IPS DF 19.7 (cell line): ENCODE results near the gene AIMP1.
A peak's percentile ranks its signal among the peaks of the same experiment; 100 is the strongest.

Experiments
- DNase-seq: peaks from one replicate; pipeline ENCODE4 v3.0.0-alpha.2; 2013; ENCODE audit warnings: low read depth, low spot score

The AIMP1 gene

GRCh38 chr4:106315968-106316772 is at the start of gene AIMP1, which contains the start of gene TBCK:
Gene AIMP1, plus strand, starts transcription at chr4:106316550. Its CDS starts 8,460 bp downstream, at chr4:106325010.
Gene TBCK, minus strand, starts transcription at chr4:106316209. Its CDS starts 7,249 bp downstream, at chr4:106308960.
- DNase-seq: peak; percentile 74

- no peak for DNase-seq
These were observed 47.6 kb upstream of the AIMP1 start for GRCh38 chr4:106268786-106269185.

- DNase-seq: no peak
These were observed 46.6 kb upstream of the AIMP1 start for GRCh38 chr4:106269711-106270110.

GRCh38 chr4:106270736-106271135 is 45.6 kb upstream of the AIMP1 start:
- no peak for DNase-seq

GRCh38 chr4:106273831-106274230 is 42.5 kb upstream of the AIMP1 start:
- DNase-seq: no peak

GRCh38 chr4:106277140-106277675 is 39.1 kb upstream of the AIMP1 start:
- DNase-seq: no peak

GRCh38 chr4:106284227-106284626 is 32.1 kb upstream of the AIMP1 start:
- no peak for DNase-seq

GRCh38 chr4:106286611-106287010 is 29.7 kb upstream of the AIMP1 start:
- no peak for DNase-seq

- DNase-seq: no peak
These were observed 28.9 kb upstream of the AIMP1 start for GRCh38 chr4:106287353-106287969.

GRCh38 chr4:106289737-106290136 is 26.6 kb upstream of the AIMP1 start:
- DNase-seq: no peak

- no peak for DNase-seq
These were observed 24.7 kb upstream of the AIMP1 start for GRCh38 chr4:106291678-106292077.

GRCh38 chr4:106294062-106294461 is 22.3 kb upstream of the AIMP1 start:
- no peak for DNase-seq

GRCh38 chr4:106297245-106298035 is 18.9 kb upstream of the AIMP1 start:
- DNase-seq: no peak

- DNase-seq: no peak
These were observed 16.4 kb upstream of the AIMP1 start for GRCh38 chr4:106299977-106300376.

- no peak for DNase-seq
These were observed 14.8 kb upstream of the AIMP1 start for GRCh38 chr4:106301393-106302061.

- no peak for DNase-seq
These were observed 14.3 kb upstream of the AIMP1 start for GRCh38 chr4:106302062-106302438.

- no peak for DNase-seq
These were observed 12.6 kb upstream of the AIMP1 start for GRCh38 chr4:106303548-106304281.

GRCh38 chr4:106304632-106305031 is 11.7 kb upstream of the AIMP1 start:
- DNase-seq: no peak

- no peak for DNase-seq
These were observed 10.8 kb upstream of the AIMP1 start for GRCh38 chr4:106305435-106306055.

GRCh38 chr4:106306561-106306960 is 9.8 kb upstream of the AIMP1 start:
- DNase-seq: no peak
